ENCODE data around the gene ZFPM1.

ZFPM1 gene

GRCh38 chr16:88448461-88449266 is 4.4 kb upstream of the ZFPM1 start:
- peak; percentile 29 for DNase-seq (ENCODE audit: low spot score)

GRCh38 chr16:88449267-88449561 is 3.9 kb upstream of the ZFPM1 start:
- no peak for DNase-seq (ENCODE audit: low spot score)

GRCh38 chr16:88451586-88452481 is 1.2 kb upstream of the ZFPM1 start:
- DNase-seq (ENCODE audit: low spot score), result no peak

- peak; percentile 97 for DNase-seq (ENCODE audit: low spot score)
Observed at GRCh38 chr16:88452482-88453216, 431 bp upstream of the ZFPM1 start.

- DNase-seq (ENCODE audit: low spot score), result peak; percentile 30
Observed at GRCh38 chr16:88453611-88454522, 787 bp downstream of the ZFPM1 start.

- DNase-seq (ENCODE audit: low spot score), result peak; percentile 48
Observed at GRCh38 chr16:88454523-88454947, 1.5 kb downstream of the ZFPM1 start.

GRCh38 chr16:88455610-88456355 is 2.7 kb downstream of the ZFPM1 start:
- peak; percentile 63 for DNase-seq (ENCODE audit: low spot score)

GRCh38 chr16:88456356-88457292 is 3.5 kb downstream of the ZFPM1 start:
- DNase-seq (ENCODE audit: low spot score), result peak; percentile 66

- DNase-seq (ENCODE audit: low spot score), result no peak
Observed at GRCh38 chr16:88458039-88458772, 5.1 kb downstream of the ZFPM1 start.

GRCh38 chr16:88458773-88459235 is 5.7 kb downstream of the ZFPM1 start:
- DNase-seq (ENCODE audit: low spot score), result no peak

GRCh38 chr16:88459366-88460073 is 6.4 kb downstream of the ZFPM1 start:
- no peak for DNase-seq (ENCODE audit: low spot score)

GRCh38 chr16:88460496-88461330 is 7.6 kb downstream of the ZFPM1 start:
- DNase-seq (ENCODE audit: low spot score), result no peak

GRCh38 chr16:88461331-88462269 is 8.5 kb downstream of the ZFPM1 start:
- no peak for DNase-seq (ENCODE audit: low spot score)

GRCh38 chr16:88462396-88462795 is 9.3 kb downstream of the ZFPM1 start:
- no peak for DNase-seq (ENCODE audit: low spot score)

- no peak for DNase-seq (ENCODE audit: low spot score)
Observed at GRCh38 chr16:88463411-88463810, 10.3 kb downstream of the ZFPM1 start.
